ENCODE results near the gene FBXO24. TPM values are rescaled to one million over a fixed set of nuclear protein-coding genes. Genes with fewer than 3 reads are reported as not detected.

Gene FBXO24
- total RNA-seq, 2 donors from 2014 or later = 2.1 to 3.6 TPM

DNA sequence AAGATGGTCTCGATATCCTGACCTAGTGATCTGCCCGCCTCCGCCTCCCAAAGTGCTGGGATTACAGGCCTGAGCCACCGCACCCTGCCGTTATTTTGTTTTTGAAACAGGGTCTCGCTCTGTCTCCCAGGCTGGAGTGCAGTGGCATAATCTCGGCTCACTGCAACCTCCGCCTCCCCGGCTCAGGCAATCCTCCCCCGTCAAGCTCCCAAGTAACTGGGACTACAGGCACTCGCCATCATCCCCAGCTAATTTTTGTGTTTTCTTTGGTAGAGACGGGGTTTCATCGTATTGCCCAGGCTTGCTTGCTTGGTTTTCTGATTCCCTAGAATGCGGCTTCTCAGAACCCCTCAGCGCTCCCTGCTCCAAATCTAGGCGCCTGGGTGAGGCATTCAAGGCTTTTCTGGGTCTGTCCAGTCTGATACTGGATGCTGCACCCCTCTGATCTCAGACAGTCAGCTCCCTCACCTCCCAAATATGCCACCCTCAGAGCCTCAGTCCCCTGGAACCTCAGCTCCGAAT, 53.9 kb downstream of the FBXO24 start:
- no peak for ATAC-seq (replicated peaks in 1 of 2)
- H3K36me3 Mint-ChIP-seq (ENCODE audit: insufficient read depth in 2 of 2) = no peaks in the 10 kb centered on the region
- H3K4me3 Mint-ChIP-seq = no peak overlapping the region
- no peak overlapping the region for H3K27ac Mint-ChIP-seq
- H3K9me3 Mint-ChIP-seq = no peaks in the 10 kb centered on the region
- no peaks in the 10 kb centered on the region for H3K27me3 Mint-ChIP-seq (ENCODE audit: low read depth)
- no peaks in the 10 kb centered on the region for H3K4me1 Mint-ChIP-seq (ENCODE audit: low read depth)
- DNase-seq = no peak

- Mint-ChIP-seq H3K27ac (no peak overlapping the region), H3K9me3 (no peaks in the 10 kb centered on the region), H3K4me1 (ENCODE audit: low read depth) (no peaks in the 10 kb centered on the region), H3K36me3 (ENCODE audit: insufficient read depth in 2 of 2) (no peaks in the 10 kb centered on the region), H3K27me3 (ENCODE audit: low read depth) (no peaks in the 10 kb centered on the region), H3K4me3 (no peak overlapping the region)
- DNase-seq = no peak
- ATAC-seq (replicated peaks in 1 of 2) = no peak
Observed at GRCh38 chr7:100640517-100641440, 54.7 kb downstream of the FBXO24 start.

DNA sequence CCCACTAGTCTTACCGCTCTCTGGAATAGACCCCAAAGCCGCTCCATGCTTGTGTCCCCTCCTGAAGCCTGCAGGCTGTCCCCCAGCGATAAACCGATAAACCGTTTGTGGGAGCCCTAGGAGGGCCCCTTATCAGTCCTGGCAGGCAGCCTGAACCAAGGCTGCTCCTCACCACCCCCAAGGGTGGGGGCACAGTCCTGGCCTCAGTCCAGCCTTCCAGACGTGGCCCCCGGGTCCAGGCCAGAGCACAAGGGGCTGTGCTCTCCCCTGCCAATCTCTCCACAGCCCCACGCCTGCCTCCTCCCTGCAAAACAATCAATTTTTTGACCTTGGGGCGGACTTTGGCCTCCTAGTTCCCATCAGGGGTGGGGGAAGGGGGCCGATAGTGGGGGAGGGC, 55.3 kb downstream of the FBXO24 start, which contains the start of gene TFR2:
Gene TFR2 (minus strand): TSS at position 90 of the 397 bp plus-strand sequence. CDS start 43 bp downstream, at position 47.
- H3K27ac Mint-ChIP-seq = no peak within 1 kb of the TSS

DNA sequence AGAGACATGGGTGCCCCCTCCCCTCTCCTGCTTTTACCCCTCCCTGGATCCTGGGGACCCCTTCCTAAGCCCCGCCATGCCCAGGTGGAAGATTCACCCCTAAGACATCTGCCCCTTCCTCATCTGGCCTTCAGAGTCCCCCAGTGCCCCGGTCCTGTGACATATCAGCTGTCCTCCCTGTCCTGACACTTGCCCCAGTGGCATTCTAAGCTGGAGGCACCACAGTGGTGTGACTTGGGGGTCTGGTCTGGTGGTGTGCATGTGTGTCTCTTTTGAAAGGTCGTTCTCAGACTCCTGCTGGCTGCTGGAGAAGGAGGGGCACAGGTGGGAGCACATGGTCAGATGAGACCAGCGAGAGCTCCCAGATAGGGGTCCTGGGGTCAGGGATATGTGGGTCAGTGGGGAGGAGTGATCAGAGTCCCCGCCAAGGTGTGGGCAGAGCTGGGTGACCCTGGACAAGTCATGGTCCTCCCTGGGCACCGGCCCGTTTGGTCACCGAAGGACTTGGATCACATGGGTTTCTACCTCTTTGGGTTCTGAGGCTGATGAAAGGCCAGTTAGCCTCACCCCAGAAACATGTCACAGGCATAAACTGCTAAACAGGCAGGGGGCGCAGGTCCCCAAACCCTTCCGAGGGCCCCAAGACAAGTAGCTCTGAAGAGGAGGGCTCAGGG, 55.9 kb downstream of the FBXO24 start:
- no peak for DNase-seq
- no peak overlapping the region for H3K27ac Mint-ChIP-seq
- H3K36me3 Mint-ChIP-seq (ENCODE audit: insufficient read depth in 2 of 2) = no peaks in the 10 kb centered on the region
- no peaks in the 10 kb centered on the region for H3K9me3 Mint-ChIP-seq
- ATAC-seq (replicated peaks in 1 of 2) = no peak
- no peaks in the 10 kb centered on the region for H3K4me1 Mint-ChIP-seq (ENCODE audit: low read depth)
- no peaks in the 10 kb centered on the region for H3K27me3 Mint-ChIP-seq (ENCODE audit: low read depth)
- H3K4me3 Mint-ChIP-seq = no peak overlapping the region

More for the DNA sequence above, 55.3 kb downstream of the FBXO24 start, which contains the start of gene TFR2:
- Mint-ChIP-seq H3K4me1 (ENCODE audit: low read depth) (no peaks in the 10 kb centered on the region), H3K4me3 (no peak within 1 kb of the TSS), H3K36me3 (ENCODE audit: insufficient read depth in 2 of 2) (no peaks in the 10 kb centered on the region), H3K27me3 (ENCODE audit: low read depth) (no peaks in the 10 kb centered on the region), H3K9me3 (no peaks in the 10 kb centered on the region)
- DNase-seq = no peak
- no peak for ATAC-seq (replicated peaks in 1 of 2)

- Mint-ChIP-seq H3K9me3 (no peaks in the 10 kb centered on the region), H3K36me3 (ENCODE audit: insufficient read depth in 2 of 2) (no peaks in the 10 kb centered on the region), H3K4me1 (ENCODE audit: low read depth) (no peaks in the 10 kb centered on the region), H3K27me3 (ENCODE audit: low read depth) (no peaks in the 10 kb centered on the region), H3K27ac (no peak overlapping the region), H3K4me3 (no peak overlapping the region)
- ATAC-seq (replicated peaks in 1 of 2) (peak; percentile 36 to 49), DNase-seq (peak; percentile 19 to 29)
Observed at GRCh38 chr7:100642534-100642907, 56.4 kb downstream of the FBXO24 start.

- no peak overlapping the region for H3K27ac Mint-ChIP-seq
- H3K4me3 Mint-ChIP-seq = no peak overlapping the region
- H3K27me3 Mint-ChIP-seq (ENCODE audit: low read depth) = peaks cover 13% of the 10 kb centered on the region
- H3K9me3 Mint-ChIP-seq = no peaks in the 10 kb centered on the region
- no peaks in the 10 kb centered on the region for H3K36me3 Mint-ChIP-seq (ENCODE audit: insufficient read depth in 2 of 2)
- ATAC-seq (replicated peaks in 1 of 2) (no peak), DNase-seq (no peak)
- no peaks in the 10 kb centered on the region for H3K4me1 Mint-ChIP-seq (ENCODE audit: low read depth)
Observed at GRCh38 chr7:100649826-100650565, 63.9 kb downstream of the FBXO24 start.

Other genes starting within 250 kb of the FBXO24 start
- 10 to 100 TPM; 43.6 to 78.3 TPM for gene PILRB, start 228.2 kb upstream of the FBXO24 start, total RNA-seq
- gene PILRA, start 212.8 kb upstream of the FBXO24 start, total RNA-seq = 10 to 100 TPM in 1 of 2 donors, 1 to 10 TPM in 1; 3.4 to 14.1 TPM
- gene ZCWPW1, start 157.6 kb upstream of the FBXO24 start, total RNA-seq = 1 to 10 TPM; 5.9 to 6.5 TPM
- gene MEPCE, start 156.5 kb upstream of the FBXO24 start, total RNA-seq = 10 to 100 TPM; 61.0 to 66.7 TPM
- 10 to 100 TPM; 59.0 to 68.8 TPM for gene PPP1R35, start 149.8 kb upstream of the FBXO24 start, total RNA-seq
- 1 to 10 TPM; 5.4 to 5.6 TPM for gene SPACDR, start 122.1 kb upstream of the FBXO24 start, total RNA-seq
- gene TSC22D4, start 107.1 kb upstream of the FBXO24 start, total RNA-seq = 100 to 1,000 TPM in 1 of 2 donors, 10 to 100 TPM in 1; 94.9 to 113 TPM
- gene NYAP1, start 102.4 kb upstream of the FBXO24 start, total RNA-seq = under 1 TPM; 0.67 to 0.72 TPM
- gene AGFG2, start 47.1 kb upstream of the FBXO24 start, total RNA-seq = 10 to 100 TPM; 35.5 to 53.7 TPM
- 10 to 100 TPM; 21.4 to 23.4 TPM for gene SAP25, start 12.4 kb upstream of the FBXO24 start, total RNA-seq
- 100 to 1,000 TPM; 144 to 154 TPM for gene LRCH4, start 199 bp upstream of the FBXO24 start, total RNA-seq
- 10 to 100 TPM; 12.9 to 13.7 TPM for gene PCOLCE, start 16.0 kb downstream of the FBXO24 start, total RNA-seq
- gene MOSPD3, start 26.2 kb downstream of the FBXO24 start, total RNA-seq = 10 to 100 TPM; 12.6 to 13.4 TPM
- 1 to 10 TPM; 4.7 to 5.8 TPM for gene TFR2, start 55.2 kb downstream of the FBXO24 start, total RNA-seq
- not detected for gene ACTL6B, start 70.1 kb downstream of the FBXO24 start, total RNA-seq
- 100 to 1,000 TPM; 196 to 198 TPM for gene GNB2, start 87.4 kb downstream of the FBXO24 start, total RNA-seq
- gene GIGYF1, start 107.9 kb downstream of the FBXO24 start, total RNA-seq = 10 to 100 TPM; 51.5 to 53.2 TPM
- 10 to 100 TPM; 33.3 to 40.9 TPM for gene POP7, start 119.8 kb downstream of the FBXO24 start, total RNA-seq
- gene EPO, start 134.1 kb downstream of the FBXO24 start, total RNA-seq = under 1 TPM in 1 of 2 donors, not detected in 1; 0.19 TPM
- gene ZAN, start 147.3 kb downstream of the FBXO24 start, total RNA-seq = not detected
- gene EPHB4, start 241.2 kb downstream of the FBXO24 start, total RNA-seq = 1 to 10 TPM; 2.4 to 3.4 TPM

Measured in activated T-cell treated with anti-CD3 and anti-CD28 coated beads, Interleukin-2, amount 50 U/mL, for 72 hours (primary cell).